Uterus (tissue), 2 donors: ENCODE measurements around the gene IL26.

Source experiments
- CTCF ChIP-seq, 4 experiments: fragments of 200-600 bp in 2 of 4; fragments of 450-650 bp in 2 of 4; sonication (generic) in 2 of 4; IDR thresholded peaks; one replicate each; pipeline ENCODE4 v1.5.1; 2016 to 2019; ENCODE audit warnings: antibody characterized with exemption in 4 of 4, mild to moderate bottlenecking in 2 of 4, moderate library complexity in 1 of 4
- POLR2A ChIP-seq, 2 donors: fragments of 450-650 bp; IDR thresholded peaks; one replicate each; pipeline ENCODE4 v1.6.1; 2016; ENCODE audit warnings: antibody characterized with exemption in 2 of 2, mild to moderate bottlenecking in 1 of 2, moderate library complexity in 1 of 2

- TF ChIP-seq CTCF (IDR thresholded peaks at IDR 0.05) (no peak), POLR2A (IDR thresholded peaks at IDR 0.05) (no peak)
These were observed at the start of gene IL26 for GRCh38 chr12:68225576-68226476.
